ENCODE results near the gene FAM72B. TPM values are rescaled to one million over a fixed set of nuclear protein-coding genes. Genes with fewer than 3 reads are reported as not detected.
"Not testable (repeated sequence)": the region's sequence is repeated elsewhere in the genome, so short reads cannot be mapped to it uniquely, and the experiment has no call there.

The FAM72B gene
- total and polyA plus RNA-seq, 10 of the 15 experiments (the other 5 are each of a cell fraction or from before 2014, with no cell fraction given) = 7.3 to 37.8 (median 17.5) TPM

- H2AFZ ChIP-seq (ENCODE audit: control insufficient read depth, low read depth, low read length); H3K27me3 ChIP-seq (replicated peaks in 1 of 2; ENCODE audit: control insufficient read depth in 2 of 2, insufficient read depth in 2 of 2, low read length in 1 of 2); intact Hi-C loops (cut with micrococcal nuclease; ENCODE audit: unreplicated experiment); H3K79me2 ChIP-seq (ENCODE audit: control insufficient read depth, insufficient read depth, low read length); CTCF ChIA-PET; H3K4me1 ChIP-seq (ENCODE audit: control insufficient read depth, insufficient read depth, low read length); H3K36me3 ChIP-seq (ENCODE audit: control insufficient read depth in 2 of 2, insufficient read depth in 2 of 2, low read length in 1 of 2); H3K9ac ChIP-seq (ENCODE audit: control insufficient read depth, insufficient read depth, low read length); DNase-seq (ENCODE audit: low read depth, low spot score); BruUV-seq (replicated peaks); ATAC-seq; H3K27ac ChIP-seq (ENCODE audit: control insufficient read depth, insufficient read depth); H3K9me3 ChIP-seq (replicated peaks; ENCODE audit: control insufficient read depth, insufficient read depth, low read length); H4K20me1 ChIP-seq (ENCODE audit: control insufficient read depth, insufficient read depth); FAIRE-seq; SMC1A ChIA-PET (ENCODE audit: uncharacterized antibody, unreplicated experiment); H3K4me2 ChIP-seq (ENCODE audit: control insufficient read depth, insufficient read depth); RAD21 ChIA-PET (ENCODE audit: unreplicated experiment); in situ Hi-C loops (cut with MboI); POLR2A ChIA-PET: not testable (repeated sequence)
- H3K4me3 ChIP-seq = peak overlapping the region; percentile 60; the same call in 1 of the 2 replicates
- WGBS (ENCODE audit: insufficient coverage, insufficient replicate concordance, low lambda C conversion rate, missing lambda C conversion rate) = 16% methylated on average over 5 of the region's 31 CpGs
Measured at GRCh38 chr1:121183867-121184266, 273 bp downstream of the FAM72B start.

- FAIRE-seq; RAD21 ChIA-PET (ENCODE audit: unreplicated experiment); H3K36me3 ChIP-seq (ENCODE audit: control insufficient read depth in 2 of 2, insufficient read depth in 2 of 2, low read length in 1 of 2); H2AFZ ChIP-seq (ENCODE audit: control insufficient read depth, low read depth, low read length); H3K9me3 ChIP-seq (replicated peaks; ENCODE audit: control insufficient read depth, insufficient read depth, low read length); in situ Hi-C loops (cut with MboI); H3K27ac ChIP-seq (ENCODE audit: control insufficient read depth, insufficient read depth); DNase-seq (ENCODE audit: low read depth, low spot score); BruUV-seq (replicated peaks); CTCF ChIA-PET; H3K27me3 ChIP-seq (replicated peaks in 1 of 2; ENCODE audit: control insufficient read depth in 2 of 2, insufficient read depth in 2 of 2, low read length in 1 of 2); intact Hi-C loops (cut with micrococcal nuclease; ENCODE audit: unreplicated experiment); ATAC-seq; H3K4me2 ChIP-seq (ENCODE audit: control insufficient read depth, insufficient read depth); H3K9ac ChIP-seq (ENCODE audit: control insufficient read depth, insufficient read depth, low read length); H3K4me1 ChIP-seq (ENCODE audit: control insufficient read depth, insufficient read depth, low read length); SMC1A ChIA-PET (ENCODE audit: uncharacterized antibody, unreplicated experiment); H3K79me2 ChIP-seq (ENCODE audit: control insufficient read depth, insufficient read depth, low read length); POLR2A ChIA-PET; H4K20me1 ChIP-seq (ENCODE audit: control insufficient read depth, insufficient read depth); H3K4me3 ChIP-seq: not testable (repeated sequence)
Measured at GRCh38 chr1:121178197-121178596, 5.9 kb downstream of the FAM72B start.

- H3K4me1 ChIP-seq (ENCODE audit: control insufficient read depth, insufficient read depth, low read length); SMC1A ChIA-PET (ENCODE audit: uncharacterized antibody, unreplicated experiment); H3K4me3 ChIP-seq; ATAC-seq; H3K36me3 ChIP-seq (ENCODE audit: control insufficient read depth in 2 of 2, insufficient read depth in 2 of 2, low read length in 1 of 2); H3K27me3 ChIP-seq (replicated peaks in 1 of 2; ENCODE audit: control insufficient read depth in 2 of 2, insufficient read depth in 2 of 2, low read length in 1 of 2); in situ Hi-C loops (cut with MboI); H3K27ac ChIP-seq (ENCODE audit: control insufficient read depth, insufficient read depth); CTCF ChIA-PET; H3K9me3 ChIP-seq (replicated peaks; ENCODE audit: control insufficient read depth, insufficient read depth, low read length); DNase-seq (ENCODE audit: low read depth, low spot score); FAIRE-seq; H3K9ac ChIP-seq (ENCODE audit: control insufficient read depth, insufficient read depth, low read length); H2AFZ ChIP-seq (ENCODE audit: control insufficient read depth, low read depth, low read length); intact Hi-C loops (cut with micrococcal nuclease; ENCODE audit: unreplicated experiment); H3K79me2 ChIP-seq (ENCODE audit: control insufficient read depth, insufficient read depth, low read length); RAD21 ChIA-PET (ENCODE audit: unreplicated experiment); BruUV-seq (replicated peaks); H4K20me1 ChIP-seq (ENCODE audit: control insufficient read depth, insufficient read depth); H3K4me2 ChIP-seq (ENCODE audit: control insufficient read depth, insufficient read depth); POLR2A ChIA-PET: not testable (repeated sequence)
- 100% methylated on average over 2 of the region's 2 CpGs for WGBS (ENCODE audit: insufficient coverage, insufficient replicate concordance, low lambda C conversion rate, missing lambda C conversion rate)
Measured at GRCh38 chr1:121176649-121177048, 7.5 kb downstream of the FAM72B start.

- CTCF ChIA-PET; ATAC-seq; H3K36me3 ChIP-seq (ENCODE audit: control insufficient read depth in 2 of 2, insufficient read depth in 2 of 2, low read length in 1 of 2); H3K79me2 ChIP-seq (ENCODE audit: control insufficient read depth, insufficient read depth, low read length); H3K4me3 ChIP-seq; BruUV-seq (replicated peaks); DNase-seq (ENCODE audit: low read depth, low spot score); in situ Hi-C loops (cut with MboI); SMC1A ChIA-PET (ENCODE audit: uncharacterized antibody, unreplicated experiment); intact Hi-C loops (cut with micrococcal nuclease; ENCODE audit: unreplicated experiment); H3K27ac ChIP-seq (ENCODE audit: control insufficient read depth, insufficient read depth); RAD21 ChIA-PET (ENCODE audit: unreplicated experiment); H4K20me1 ChIP-seq (ENCODE audit: control insufficient read depth, insufficient read depth); FAIRE-seq; H3K4me1 ChIP-seq (ENCODE audit: control insufficient read depth, insufficient read depth, low read length); H3K27me3 ChIP-seq (replicated peaks in 1 of 2; ENCODE audit: control insufficient read depth in 2 of 2, insufficient read depth in 2 of 2, low read length in 1 of 2); POLR2A ChIA-PET; H3K9me3 ChIP-seq (replicated peaks; ENCODE audit: control insufficient read depth, insufficient read depth, low read length); H3K9ac ChIP-seq (ENCODE audit: control insufficient read depth, insufficient read depth, low read length); H2AFZ ChIP-seq (ENCODE audit: control insufficient read depth, low read depth, low read length); H3K4me2 ChIP-seq (ENCODE audit: control insufficient read depth, insufficient read depth): not testable (repeated sequence)
- 86% methylated on average over 1 of the region's 3 CpGs for WGBS (ENCODE audit: insufficient coverage, insufficient replicate concordance, low lambda C conversion rate, missing lambda C conversion rate)
Measured at GRCh38 chr1:121168152-121168668, 15.9 kb downstream of the FAM72B start.
